ENCODE results near the gene PAX1. TPM values are rescaled to one million over a fixed set of nuclear protein-coding genes. Genes with fewer than 3 reads are reported as not detected.

Gene PAX1
- polyA plus RNA-seq, 3 donors: 0.04 TPM; not detected in 2

- WGBS, 3 donors: 4 to 5% (median 4%) methylated on average over 33 of the region's 33 CpGs
Observed at GRCh38 chr20:21701171-21701876, 4.1 kb upstream of the PAX1 start.

GRCh38 chr20:21702016-21702415 lies 3.4 kb upstream of the PAX1 start:
- no peak overlapping the region for H3K27ac ChIP-seq (ENCODE audit: low read depth, low read length)
- 16 to 28% (median 17%) methylated on average over 14 of the region's 14 CpGs for WGBS, 3 donors

More at GRCh38 chr20:21701171-21701876, 4.1 kb upstream of the PAX1 start:
- no peak overlapping the region for H3K27ac ChIP-seq (ENCODE audit: low read depth, low read length)

GRCh38 chr20:21702553-21703470 lies 2.7 kb upstream of the PAX1 start:
- WGBS, 3 donors: 3 to 4% (median 3%) methylated on average over 54 of the region's 54 CpGs
- no peak overlapping the region for H3K27ac ChIP-seq (ENCODE audit: low read depth, low read length)

GRCh38 chr20:21703717-21704407 lies 1.6 kb upstream of the PAX1 start:
- H3K27ac ChIP-seq (ENCODE audit: low read depth, low read length): no peak overlapping the region
- WGBS, 3 donors: 4 to 6% (median 5%) methylated on average over 22 of the region's 22 CpGs

GRCh38 chr20:21704408-21705385 lies 767 bp upstream of the PAX1 start:
- 5 to 6% (median 5%) methylated on average over 31 of the region's 31 CpGs for WGBS, 3 donors

GRCh38 chr20:21706261-21707195 lies 1.1 kb downstream of the PAX1 start:
- H3K27ac ChIP-seq (ENCODE audit: low read depth, low read length): no peak overlapping the region
- 2 to 4% (median 3%) methylated on average over 74 to 76 of the region's 76 CpGs for WGBS, 3 donors

More at GRCh38 chr20:21704408-21705385, 767 bp upstream of the PAX1 start:
- no peak overlapping the region for H3K27ac ChIP-seq (ENCODE audit: low read depth, low read length)

GRCh38 chr20:21707267-21707666 lies 1.8 kb downstream of the PAX1 start:
- WGBS, 3 donors: 6 to 16% (median 10%) methylated on average over 7 of the region's 7 CpGs
- no peak overlapping the region for H3K27ac ChIP-seq (ENCODE audit: low read depth, low read length)

- no peak overlapping the region for H3K27ac ChIP-seq (ENCODE audit: low read depth, low read length)
- WGBS, 3 donors: 3 to 6% (median 6%) methylated on average over 33 of the region's 33 CpGs
Observed at GRCh38 chr20:21707999-21708737, 2.7 kb downstream of the PAX1 start.

GRCh38 chr20:21708738-21709534 lies 3.5 kb downstream of the PAX1 start:
- 4% methylated on average over 43 of the region's 43 CpGs for WGBS, 3 donors
- H3K27ac ChIP-seq (ENCODE audit: low read depth, low read length): no peak overlapping the region

GRCh38 chr20:21709535-21709904 lies 4.1 kb downstream of the PAX1 start:
- H3K27ac ChIP-seq (ENCODE audit: low read depth, low read length): no peak overlapping the region
- WGBS, 3 donors: 0 to 8% (median 2%) methylated on average over 6 of the region's 6 CpGs

- no peak overlapping the region for H3K27ac ChIP-seq (ENCODE audit: low read depth, low read length)
- WGBS, 3 donors: 4 to 6% (median 5%) methylated on average over 3 of the region's 3 CpGs
Observed at GRCh38 chr20:21710341-21710740, 4.9 kb downstream of the PAX1 start.

GRCh38 chr20:21710863-21711431 lies 5.5 kb downstream of the PAX1 start:
- no peak overlapping the region for H3K27ac ChIP-seq (ENCODE audit: low read depth, low read length)
- WGBS, 3 donors: 13 to 25% (median 15%) methylated on average over 5 of the region's 5 CpGs

GRCh38 chr20:21712443-21713059 lies 7.1 kb downstream of the PAX1 start:
- 3 to 7% (median 5%) methylated on average over 17 of the region's 17 CpGs for WGBS, 3 donors
- no peak overlapping the region for H3K27ac ChIP-seq (ENCODE audit: low read depth, low read length)

- WGBS, 3 donors: 3 to 4% (median 4%) methylated on average over 15 of the region's 15 CpGs
- H3K27ac ChIP-seq (ENCODE audit: low read depth, low read length): no peak overlapping the region
Observed at GRCh38 chr20:21713470-21713869, 8.0 kb downstream of the PAX1 start.

GRCh38 chr20:21713901-21714296 lies 8.4 kb downstream of the PAX1 start:
- no peak overlapping the region for H3K27ac ChIP-seq (ENCODE audit: low read depth, low read length)
- WGBS, 3 donors: 2 to 5% (median 4%) methylated on average over 26 of the region's 26 CpGs
